Sigmoid colon (tissue), 4 donors: Measurements from ENCODE around the gene TBXA2R.

Source experiments
- POLR2A ChIP-seq, 2 donors: fragments of 450-650 bp; IDR thresholded peaks; one replicate each; pipeline ENCODE4 v1.6.1; 2016; ENCODE audit warnings: antibody characterized with exemption in 2 of 2, mild to moderate bottlenecking in 2 of 2, moderate library complexity in 2 of 2
- POLR2AphosphoS5 ChIP-seq, 4 donors: sonication (generic); formaldehyde crosslinking; IDR thresholded peaks; one replicate each; pipeline ENCODE4 v1.6.1; 2017; ENCODE audit warnings: antibody characterized with exemption in 4 of 4
- TF ChIP-seq, protein P1 (sequence below), 4 experiments: fragments of 450-650 bp in 3 of 4; fragments of 200-600 bp in 1 of 4; IDR thresholded peaks; one replicate each; pipeline ENCODE4 v1.5.1; 2016 to 2019; ENCODE audit warnings: antibody characterized with exemption in 4 of 4, mild to moderate bottlenecking in 3 of 4, moderate library complexity in 2 of 4

DNA sequence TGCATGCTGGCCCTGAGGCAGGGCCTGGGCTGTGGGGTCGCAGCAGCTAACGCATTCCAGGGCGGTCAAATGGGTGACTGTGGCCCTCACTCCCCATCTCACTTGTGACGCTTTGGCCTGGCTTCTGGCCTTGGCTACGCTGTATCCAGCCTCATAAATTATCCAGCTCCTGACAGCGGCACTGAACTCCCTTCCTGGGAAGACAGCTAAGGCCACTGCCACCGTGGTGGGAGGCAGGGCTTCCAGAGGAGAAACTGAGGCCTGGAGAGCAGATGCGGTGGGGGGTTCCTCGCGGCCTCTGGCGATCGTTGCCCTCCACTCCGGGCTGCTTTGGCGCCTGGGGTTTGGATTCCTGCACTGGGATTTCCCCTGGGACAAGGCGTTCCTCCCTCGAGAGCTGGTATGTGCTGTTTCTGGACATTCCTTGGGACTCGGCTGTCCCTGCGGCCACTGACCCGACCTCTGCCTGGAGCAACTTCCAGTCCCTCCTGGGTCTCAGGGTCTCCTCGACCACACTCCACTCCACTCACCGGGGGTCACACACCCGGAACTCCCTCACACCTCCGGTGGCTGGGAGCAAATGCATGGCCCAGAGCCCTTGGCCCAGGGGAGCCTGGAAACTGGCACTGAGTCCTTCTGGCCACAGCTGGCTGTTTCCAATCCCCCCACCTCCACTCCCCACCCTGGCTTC lies 3.4 kb downstream of the TBXA2R start:
- TF ChIP-seq, protein P1, sequence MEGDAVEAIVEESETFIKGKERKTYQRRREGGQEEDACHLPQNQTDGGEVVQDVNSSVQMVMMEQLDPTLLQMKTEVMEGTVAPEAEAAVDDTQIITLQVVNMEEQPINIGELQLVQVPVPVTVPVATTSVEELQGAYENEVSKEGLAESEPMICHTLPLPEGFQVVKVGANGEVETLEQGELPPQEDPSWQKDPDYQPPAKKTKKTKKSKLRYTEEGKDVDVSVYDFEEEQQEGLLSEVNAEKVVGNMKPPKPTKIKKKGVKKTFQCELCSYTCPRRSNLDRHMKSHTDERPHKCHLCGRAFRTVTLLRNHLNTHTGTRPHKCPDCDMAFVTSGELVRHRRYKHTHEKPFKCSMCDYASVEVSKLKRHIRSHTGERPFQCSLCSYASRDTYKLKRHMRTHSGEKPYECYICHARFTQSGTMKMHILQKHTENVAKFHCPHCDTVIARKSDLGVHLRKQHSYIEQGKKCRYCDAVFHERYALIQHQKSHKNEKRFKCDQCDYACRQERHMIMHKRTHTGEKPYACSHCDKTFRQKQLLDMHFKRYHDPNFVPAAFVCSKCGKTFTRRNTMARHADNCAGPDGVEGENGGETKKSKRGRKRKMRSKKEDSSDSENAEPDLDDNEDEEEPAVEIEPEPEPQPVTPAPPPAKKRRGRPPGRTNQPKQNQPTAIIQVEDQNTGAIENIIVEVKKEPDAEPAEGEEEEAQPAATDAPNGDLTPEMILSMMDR (IDR thresholded peaks at IDR 0.05): no peak
- no peak for TF ChIP-seq POLR2AphosphoS5 (IDR thresholded peaks at IDR 0.05)
- TF ChIP-seq POLR2A (IDR thresholded peaks at IDR 0.05): no peak
